HG03439 (cell line): Measurements from ENCODE around the gene SHCBP1L.

Experiments
- ATAC-seq: cut with Tn5 transposase; IDR thresholded peaks from one replicate; pipeline ENCODE4 v1.9.1; 2021; ENCODE audit warnings: mild to moderate bottlenecking, moderate library complexity; ENCODE audit not compliant: unreplicated experiment

The SHCBP1L gene

DNA sequence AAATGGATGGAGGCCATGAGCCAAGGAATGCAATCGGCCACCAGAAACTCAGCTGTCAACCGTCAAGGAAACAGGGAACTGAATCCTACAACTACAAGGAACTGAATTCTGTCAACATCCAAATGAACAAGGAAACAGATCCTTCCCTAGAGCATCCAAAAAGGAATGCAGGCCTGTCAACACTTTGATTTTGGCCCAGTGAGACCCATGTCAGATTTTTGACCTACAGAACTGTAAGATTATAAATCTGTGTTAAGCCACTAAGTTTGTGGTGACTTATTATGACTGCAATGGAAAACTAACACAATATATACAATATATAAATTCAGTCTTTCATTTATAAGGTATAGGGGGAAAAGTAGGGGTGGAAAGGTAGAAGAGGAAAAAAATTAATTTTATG is 55.3 kb downstream of the SHCBP1L start:
- ATAC-seq = no peak

DNA sequence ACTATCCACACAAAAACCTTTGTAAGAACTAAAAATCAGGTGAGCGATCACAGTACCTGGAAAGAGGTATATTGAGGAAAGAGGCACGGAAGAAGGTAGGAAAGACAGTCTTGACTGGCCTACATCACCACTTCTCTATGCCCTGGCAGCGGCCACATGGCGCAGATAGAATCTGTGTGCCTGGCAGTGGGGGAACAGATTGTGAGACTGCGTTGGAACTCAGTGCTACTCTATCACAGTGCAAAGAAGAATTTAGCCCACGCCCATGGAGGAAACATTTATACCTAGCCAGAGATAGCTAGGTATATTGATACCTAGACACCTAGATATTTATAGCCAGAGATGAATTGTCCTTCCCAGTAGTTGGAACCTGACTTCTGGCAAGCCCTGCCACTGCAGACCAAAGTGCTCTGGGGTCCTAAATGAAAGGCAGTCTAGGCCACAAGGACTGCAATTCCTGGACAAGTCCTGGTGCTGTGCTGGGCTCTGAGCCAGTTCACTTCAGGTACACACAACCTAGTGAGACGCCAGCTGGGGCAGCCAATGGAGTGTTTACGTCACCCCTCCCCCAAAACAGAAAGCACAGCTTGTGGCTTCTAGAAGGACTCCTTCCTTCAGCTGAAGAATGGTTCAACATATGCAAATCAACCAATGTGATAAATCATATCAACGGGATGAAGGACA is 61.9 kb downstream of the SHCBP1L start:
- ATAC-seq = no peak

DNA sequence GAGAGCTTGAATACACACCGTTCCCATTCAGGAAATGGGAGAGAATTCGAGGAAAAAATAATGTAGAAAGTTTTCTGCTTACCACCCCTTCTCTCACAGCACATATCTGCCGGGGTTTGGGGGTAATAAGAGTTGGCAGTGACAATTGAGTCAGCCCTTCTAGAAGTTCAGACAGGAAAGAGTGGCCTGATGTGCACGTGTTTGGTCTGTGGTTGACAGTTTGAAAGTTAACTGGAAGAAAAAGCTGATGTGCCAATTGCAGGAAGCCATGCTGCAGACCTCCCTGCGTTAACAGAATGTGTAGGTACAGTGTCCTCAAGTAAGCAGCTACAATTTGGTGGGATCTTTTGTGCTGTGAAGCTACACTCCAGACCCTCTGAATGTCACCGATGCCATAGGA is 63.0 kb downstream of the SHCBP1L start:
- no peak for ATAC-seq

DNA sequence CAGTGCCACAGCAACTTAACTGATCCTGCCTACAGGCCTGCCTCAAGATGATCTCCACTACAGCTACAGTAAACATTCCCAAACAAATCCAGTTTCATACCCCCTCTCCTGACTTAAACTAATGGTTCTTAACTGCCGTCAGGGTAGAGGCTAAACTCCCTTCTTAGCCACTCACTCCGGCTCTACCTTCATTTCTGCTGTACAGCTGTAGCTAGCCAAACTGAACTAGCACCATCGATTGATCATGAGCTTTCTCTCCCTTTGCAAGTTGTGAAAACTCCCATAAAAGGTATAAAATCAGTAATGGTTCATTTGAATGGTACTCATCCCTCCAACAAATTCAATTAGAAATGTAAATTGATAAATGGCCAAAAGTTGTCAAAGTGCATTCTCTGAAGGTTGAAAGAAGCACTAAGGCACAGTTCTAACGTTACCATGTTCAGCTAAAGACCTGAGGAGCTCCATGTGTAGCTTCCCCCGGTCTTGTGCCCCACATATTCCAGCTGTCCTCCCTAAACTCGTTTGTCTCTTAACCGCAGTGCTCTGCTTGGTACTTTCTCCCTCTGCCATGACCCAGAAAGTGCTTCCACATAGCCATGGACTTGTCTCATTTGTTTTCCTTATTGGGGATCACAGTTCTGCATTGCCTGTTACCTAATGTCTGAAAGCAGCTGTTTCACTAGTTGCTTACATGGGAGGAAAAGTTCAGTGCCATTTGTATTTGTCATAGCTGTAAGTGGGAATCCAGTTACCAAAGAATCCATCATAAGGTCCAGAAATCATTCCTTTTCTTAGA is 64.0 kb downstream of the SHCBP1L start:
- no peak for ATAC-seq

DNA sequence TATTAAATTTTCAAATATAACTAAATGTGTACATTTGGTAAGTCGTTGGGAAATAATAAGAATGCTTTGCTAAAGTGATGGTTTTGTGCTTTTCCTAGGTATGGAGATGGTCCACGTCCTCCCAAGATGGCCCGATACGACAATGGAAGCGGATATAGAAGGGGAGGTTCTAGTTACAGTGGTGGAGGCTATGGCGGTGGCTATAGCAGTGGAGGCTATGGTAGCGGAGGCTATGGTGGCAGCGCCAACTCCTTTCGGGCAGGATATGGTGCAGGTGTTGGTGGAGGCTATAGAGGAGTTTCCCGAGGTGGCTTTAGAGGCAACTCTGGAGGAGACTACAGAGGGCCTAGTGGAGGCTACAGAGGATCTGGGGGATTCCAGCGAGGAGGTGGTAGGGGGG is 66.0 kb downstream of the SHCBP1L start:
- ATAC-seq = no peak

DNA sequence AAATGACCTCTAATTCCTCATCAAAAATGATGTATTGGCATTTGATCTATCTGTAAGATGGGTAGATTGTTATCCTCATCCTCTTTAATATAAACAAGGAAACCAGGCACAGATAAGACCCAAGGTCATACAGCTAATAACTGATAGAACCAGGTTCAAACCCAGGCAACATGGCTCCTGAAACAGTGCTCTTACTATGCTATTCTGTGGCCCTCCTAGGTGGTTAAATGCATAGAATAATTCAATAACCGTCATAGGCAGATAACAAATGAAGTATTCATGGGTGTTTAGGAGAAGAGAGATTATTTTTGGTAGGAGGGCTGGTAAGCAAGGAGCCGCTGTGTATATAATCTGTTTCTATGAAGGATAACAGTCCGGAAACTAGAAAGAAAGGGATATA is 67.4 kb downstream of the SHCBP1L start:
- ATAC-seq = no peak

DNA sequence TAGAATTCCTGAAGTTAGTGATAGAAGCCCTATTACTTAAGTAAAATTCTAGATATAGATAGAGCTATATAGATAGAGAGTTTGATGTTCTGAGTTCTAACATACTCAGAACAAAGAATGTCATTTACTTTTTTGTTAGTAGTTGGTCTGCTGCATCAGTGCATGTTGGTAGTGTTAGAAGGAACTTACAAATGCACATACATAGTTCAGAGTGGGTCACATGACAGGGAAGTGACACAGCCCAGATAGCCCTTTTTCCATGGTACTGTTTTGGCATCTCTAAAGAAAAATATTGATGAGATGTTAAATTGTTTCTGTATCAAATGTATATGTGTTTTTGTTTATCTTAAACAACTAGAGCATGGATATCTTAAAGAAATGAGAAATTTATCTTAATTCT is 68.1 kb downstream of the SHCBP1L start:
- ATAC-seq = no peak

DNA sequence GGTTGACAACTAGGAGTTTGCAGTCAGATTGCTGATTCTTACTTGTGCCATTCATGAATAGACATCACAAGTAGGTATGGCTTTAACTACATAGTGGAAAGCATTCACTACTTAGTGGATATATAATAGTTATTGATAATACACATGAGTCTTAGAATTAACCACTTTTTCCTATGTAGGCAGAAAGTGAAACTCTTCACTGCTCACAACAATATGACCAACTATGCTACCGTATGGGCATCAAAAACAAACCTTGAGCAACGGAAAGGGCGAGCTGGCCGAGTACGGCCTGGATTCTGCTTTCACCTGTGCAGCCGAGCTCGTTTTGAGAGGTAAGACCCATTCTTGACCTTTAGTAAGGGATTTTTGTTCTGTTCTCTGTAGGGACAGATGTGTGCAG is 75.1 kb downstream of the SHCBP1L start:
- no peak for ATAC-seq

DNA sequence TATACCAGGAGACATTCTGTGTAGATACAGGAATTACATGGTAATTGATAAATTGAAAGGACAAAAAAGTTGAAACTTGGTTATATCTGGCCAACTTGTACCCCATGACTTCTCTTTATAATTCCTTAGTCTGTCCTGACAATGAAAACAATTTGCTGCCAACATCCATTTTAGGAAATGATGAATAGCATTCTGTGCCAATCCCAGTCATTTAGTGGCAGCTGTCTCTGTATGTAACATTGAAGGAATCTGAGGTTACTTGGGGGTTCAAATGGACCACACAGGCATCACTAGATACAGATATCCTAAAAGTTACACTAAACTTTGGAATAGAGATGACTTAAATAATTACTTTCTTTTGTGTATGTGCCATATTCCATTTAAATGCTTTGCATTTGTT is 75.6 kb downstream of the SHCBP1L start:
- no peak for ATAC-seq

DNA sequence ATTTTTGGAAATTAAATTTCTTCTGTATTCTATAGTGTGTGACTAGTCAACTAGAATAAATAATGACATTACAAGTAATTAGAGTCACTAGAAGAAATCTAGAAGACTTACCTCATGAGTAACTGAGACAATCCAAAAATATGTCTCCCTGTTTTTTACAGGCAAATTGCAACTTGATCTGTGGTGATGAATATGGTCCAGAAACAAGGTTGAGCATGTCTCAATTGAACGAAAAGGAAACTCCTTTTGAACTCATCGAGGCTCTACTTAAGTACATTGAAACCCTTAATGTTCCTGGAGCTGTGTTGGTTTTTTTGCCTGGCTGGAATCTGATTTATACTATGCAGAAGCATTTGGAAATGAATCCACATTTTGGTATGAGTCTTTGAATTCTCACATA is 77.1 kb downstream of the SHCBP1L start:
- no peak for ATAC-seq

DNA sequence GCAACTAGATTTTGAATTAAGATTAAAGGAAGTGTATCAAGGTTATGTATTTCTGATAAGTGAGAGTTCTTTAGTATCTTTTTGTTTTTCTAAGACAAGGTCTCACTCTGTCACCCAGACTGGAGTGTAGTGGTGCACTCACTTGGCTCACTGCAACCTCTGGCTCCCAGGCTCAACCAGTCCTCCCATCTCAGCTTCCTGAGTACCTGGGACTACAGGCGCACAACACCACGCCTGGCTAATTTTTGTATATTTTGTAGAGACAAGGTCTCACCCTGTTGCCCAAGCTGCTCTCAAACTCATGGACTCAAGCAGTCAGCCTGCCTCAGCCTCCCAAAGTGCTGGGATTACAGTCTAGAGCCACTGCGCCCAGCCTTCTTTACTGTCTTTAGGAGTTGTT is 80.1 kb downstream of the SHCBP1L start:
- no peak for ATAC-seq

DNA sequence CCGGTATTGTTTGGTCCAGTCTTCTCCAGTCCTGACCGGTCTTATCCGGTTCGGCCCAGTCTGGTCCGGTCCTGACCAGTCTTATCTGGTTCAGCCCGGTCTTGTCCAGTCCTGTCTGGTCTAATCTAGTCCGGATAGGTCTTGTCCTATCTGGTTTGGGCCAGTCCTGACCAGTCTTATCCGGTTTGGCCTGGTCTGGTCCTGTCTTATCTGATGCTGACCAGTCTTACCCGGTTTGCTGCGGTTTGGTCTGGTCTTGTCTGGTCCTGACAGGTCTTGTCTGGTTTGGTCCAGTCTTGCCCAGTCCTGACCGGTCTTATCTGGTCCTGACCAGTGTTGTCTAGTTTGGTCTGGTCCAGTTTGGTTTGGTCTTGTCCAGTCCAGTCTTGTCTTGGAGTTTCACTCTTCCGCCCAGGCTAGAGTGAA is 83.7 kb downstream of the SHCBP1L start:
- ATAC-seq = no peak

DNA sequence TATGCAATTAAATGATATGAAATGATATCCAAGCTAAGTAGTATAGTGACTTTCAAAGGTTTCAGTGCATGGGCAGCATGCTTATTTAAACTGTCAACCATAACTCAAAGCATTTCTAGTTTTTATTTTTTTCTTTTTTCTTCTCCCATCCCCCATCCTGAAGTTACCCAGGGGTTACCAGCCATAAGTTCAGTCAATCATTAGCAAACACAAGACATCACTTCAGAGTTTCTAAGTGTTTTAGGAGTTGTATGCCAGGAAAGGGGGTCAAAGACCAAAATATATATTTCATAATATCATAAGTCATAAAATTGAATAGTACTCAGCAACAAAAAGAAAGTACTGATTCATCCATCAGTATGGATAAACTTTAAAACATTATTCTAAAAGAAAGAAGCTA is 85.1 kb downstream of the SHCBP1L start:
- no peak for ATAC-seq

DNA sequence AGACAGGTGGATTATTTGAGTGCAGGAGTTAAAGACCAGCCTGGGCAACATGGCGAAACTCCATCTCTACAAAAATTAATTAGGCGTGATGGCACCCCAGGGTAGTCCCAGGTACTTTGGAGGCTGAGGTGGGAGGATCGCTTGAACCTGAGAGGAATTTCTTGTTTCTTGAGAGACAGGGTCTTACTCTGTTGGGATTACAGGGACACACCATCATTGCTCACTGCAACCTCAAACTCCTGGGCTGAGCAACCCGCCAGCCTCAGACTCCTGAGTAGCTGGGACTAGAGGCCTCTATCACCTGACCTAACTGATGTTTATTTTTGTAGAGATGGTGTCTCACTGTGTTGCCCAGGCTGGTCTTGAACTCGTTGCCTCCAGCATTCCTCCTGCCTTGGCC is 89.0 kb downstream of the SHCBP1L start:
- no peak for ATAC-seq

DNA sequence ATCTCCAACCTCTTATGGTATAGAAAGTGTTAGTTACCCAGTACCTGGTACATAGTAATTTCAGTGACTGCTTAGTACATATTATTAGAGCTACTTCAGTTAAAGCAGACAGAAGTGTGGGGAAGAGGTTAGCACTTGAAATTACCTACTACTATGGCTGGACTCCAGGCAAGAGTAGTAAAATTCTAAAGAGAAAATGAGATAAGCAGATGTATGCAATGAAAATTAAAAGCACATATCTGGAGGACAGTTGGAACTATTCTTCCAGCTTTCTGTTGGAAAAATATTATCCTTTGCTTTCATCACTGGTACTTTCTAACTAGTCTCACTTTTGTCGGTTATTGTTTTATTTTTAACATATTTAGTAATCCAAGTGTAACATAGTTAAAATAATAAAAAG is 90.1 kb downstream of the SHCBP1L start:
- ATAC-seq = no peak

DNA sequence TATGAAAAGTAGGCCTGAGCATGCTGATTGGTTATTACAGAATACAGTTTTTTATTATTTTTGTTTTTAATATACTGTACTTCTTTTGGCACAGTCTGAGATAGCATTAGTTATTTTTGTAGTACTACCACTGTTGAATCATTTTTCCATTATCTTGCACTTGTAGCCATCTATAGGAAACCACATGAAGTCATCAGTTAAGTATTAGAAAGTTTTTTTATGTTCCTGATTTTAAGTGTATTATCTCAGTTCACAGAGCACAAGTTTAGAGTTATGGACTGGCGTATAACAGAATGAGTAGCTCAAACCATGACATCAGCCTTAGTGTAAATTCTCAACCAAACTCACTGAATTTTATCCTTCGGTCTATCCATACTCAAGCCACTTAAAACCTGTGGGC is 91.0 kb downstream of the SHCBP1L start:
- no peak for ATAC-seq

DNA sequence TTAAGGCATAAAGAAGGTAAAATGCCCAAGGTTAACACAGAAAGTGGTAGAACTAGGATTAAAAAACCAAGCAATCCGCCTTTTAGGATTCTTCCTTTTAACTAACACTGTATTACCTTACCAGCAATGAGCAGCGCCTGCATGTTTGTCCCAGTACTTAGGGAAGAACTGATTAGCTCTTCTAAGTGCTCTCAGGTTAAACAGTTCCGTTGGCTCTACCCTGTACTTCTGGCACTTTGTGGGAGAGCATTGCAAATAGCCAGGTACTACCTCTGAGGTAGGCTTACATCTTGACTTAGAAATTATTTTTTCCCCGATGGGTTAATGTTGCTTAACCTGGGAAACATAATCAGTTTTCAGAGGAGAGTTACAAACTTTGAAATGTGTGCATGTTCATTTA is 92.3 kb downstream of the SHCBP1L start:
- no peak for ATAC-seq

DNA sequence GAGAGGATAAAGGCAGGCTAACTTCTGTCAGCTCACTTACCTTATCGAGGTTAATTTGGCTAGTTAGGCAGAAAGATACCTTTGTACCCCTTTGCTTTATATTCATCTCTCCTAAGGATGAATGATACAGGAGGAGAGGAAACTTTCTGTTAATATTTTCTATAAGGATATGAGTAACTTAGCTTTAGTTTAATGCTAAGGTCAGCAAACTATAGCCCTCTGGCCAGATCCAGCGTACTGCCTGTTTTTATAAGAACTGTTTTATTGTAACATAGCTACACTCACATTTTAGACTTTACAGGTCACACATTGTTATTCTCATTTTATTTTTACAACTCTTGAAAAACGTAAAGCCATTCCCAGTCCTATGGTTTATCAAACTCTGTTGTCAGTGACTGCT is 95.8 kb downstream of the SHCBP1L start:
- no peak for ATAC-seq

DNA sequence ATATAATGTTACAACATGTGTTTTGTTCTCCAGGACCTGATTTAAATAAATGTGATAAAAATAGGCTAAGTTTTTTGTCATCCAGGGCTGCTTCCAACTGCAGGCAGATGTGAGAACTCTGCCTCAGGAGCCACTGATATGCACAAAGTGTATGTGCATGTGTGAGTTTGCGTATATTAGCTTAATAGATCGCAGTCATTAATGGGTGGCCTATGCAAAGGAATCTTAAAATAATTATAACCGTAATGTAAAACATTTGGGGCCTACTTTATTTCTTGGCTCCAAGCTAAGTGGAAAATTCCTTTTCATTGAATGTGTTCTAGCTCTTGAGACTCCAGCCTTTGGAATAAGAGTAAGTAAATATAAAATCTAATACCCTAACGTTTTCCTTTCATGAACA is 97.1 kb downstream of the SHCBP1L start:
- ATAC-seq = no peak

DNA sequence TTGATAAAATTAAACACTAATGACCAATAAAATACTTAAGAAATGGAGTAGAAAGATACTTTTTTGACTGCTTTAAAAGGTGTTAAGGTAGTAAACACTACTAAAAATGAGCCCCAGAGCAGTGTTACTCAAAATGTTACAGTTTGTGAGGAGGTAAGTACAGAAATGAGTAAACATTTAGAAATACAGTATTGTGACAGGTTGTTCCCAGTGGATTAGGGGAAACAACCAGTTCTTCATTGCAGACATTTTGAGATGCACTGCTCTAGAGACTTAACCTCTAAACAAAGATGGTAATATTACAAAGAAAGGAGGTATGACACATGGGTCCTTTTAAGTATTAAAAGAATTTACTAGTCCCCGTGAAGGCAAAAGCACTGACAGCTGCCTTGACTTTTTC is 101.1 kb downstream of the SHCBP1L start:
- ATAC-seq = no peak

DNA sequence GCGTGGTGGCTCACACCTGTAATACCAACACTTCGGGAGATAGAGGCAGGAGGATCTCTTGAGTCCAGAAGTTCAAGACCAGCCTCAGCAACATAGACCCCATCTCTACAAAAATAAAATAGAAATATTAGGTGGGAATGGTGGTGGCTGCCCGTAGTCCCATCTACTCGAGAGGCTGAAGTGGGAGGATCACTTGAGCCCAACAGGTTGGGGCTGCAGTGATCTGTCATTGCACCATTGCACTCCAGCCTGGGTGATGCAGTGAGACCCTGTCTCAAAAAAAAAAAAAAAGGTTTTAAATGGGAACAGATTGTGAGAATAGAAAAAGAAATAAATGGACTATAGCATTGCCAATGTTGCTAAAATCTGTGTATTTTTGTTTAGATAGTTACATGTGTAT is 102.6 kb downstream of the SHCBP1L start:
- ATAC-seq = no peak
